HepG2 (cell line): ENCODE data around the gene CD302. TPM values are rescaled to one million over a fixed set of nuclear protein-coding genes. Genes with fewer than 3 reads are reported as not detected.

ENCODE experiments used
- ATF2 ChIP-seq: sonication (generic); formaldehyde crosslinking; IDR thresholded peaks from 2 replicates; pipeline ENCODE4 v1.4.0; 2020; ENCODE audit warnings: missing genetic modification reagents
- ATF4 ChIP-seq, 2 experiments: fragments of 450-650 bp in 1 of 2; sonication (generic) in 1 of 2; formaldehyde crosslinking; IDR thresholded peaks; 2 replicates each; pipeline versions ENCODE4 v1.5.0 to v1.8.0; 2020 to 2022; ENCODE audit warnings: mild to moderate bottlenecking in 1 of 2, missing genetic modification reagents in 1 of 2
- FOXA1 ChIP-seq, 2 experiments: fragments of 450-650 bp in 1 of 2; sonication (generic) in 1 of 2; formaldehyde crosslinking in 1 of 2; IDR thresholded peaks; 2 replicates each; pipeline versions ENCODE4 v1.4.0 to v1.6.1; 2016 to 2020; ENCODE audit warnings: missing genetic modification reagents in 1 of 2
- HES4 ChIP-seq: sonication (generic); formaldehyde crosslinking; IDR thresholded peaks from 2 replicates; pipeline ENCODE4 v1.9.0; 2021; ENCODE audit warnings: mild to moderate bottlenecking, missing genetic modification reagents, borderline replicate concordance
- HHEX ChIP-seq: IDR thresholded peaks from 2 replicates; pipeline ENCODE4 v1.6.1; 2016; ENCODE audit warnings: control low read depth
- HNRNPK ChIP-seq: fragments of 200-400 bp; formaldehyde crosslinking; IDR thresholded peaks from 2 replicates; pipeline ENCODE4 v1.6.1; 2018; ENCODE audit warnings: low read length, low read depth, moderate library complexity, mild to moderate bottlenecking; ENCODE audit not compliant: poor library complexity, severe bottlenecking
- ISL2 ChIP-seq: sonication (generic); formaldehyde crosslinking; IDR thresholded peaks from 2 replicates; pipeline ENCODE4 v1.5.0; 2020; ENCODE audit warnings: missing genetic modification reagents
- KDM5B ChIP-seq: sonication (generic); formaldehyde crosslinking; IDR thresholded peaks from 2 replicates; pipeline ENCODE4 v1.4.0; 2020; ENCODE audit warnings: missing genetic modification reagents, mild to moderate bottlenecking, borderline replicate concordance
- MAFG ChIP-seq: sonication (generic); formaldehyde crosslinking; IDR thresholded peaks from 2 replicates; pipeline ENCODE4 v1.5.1; 2020; ENCODE audit warnings: mild to moderate bottlenecking, missing genetic modification reagents
- MEIS1 ChIP-seq: sonication (generic); formaldehyde crosslinking; IDR thresholded peaks from 2 replicates; pipeline ENCODE4 v1.9.0; 2021; ENCODE audit warnings: mild to moderate bottlenecking, missing genetic modification reagents, moderate library complexity, borderline replicate concordance
- MEIS2 ChIP-seq: sonication (generic); formaldehyde crosslinking; IDR thresholded peaks from 2 replicates; pipeline ENCODE4 v1.9.0; 2021; ENCODE audit warnings: mild to moderate bottlenecking, missing genetic modification reagents
- PAXIP1 ChIP-seq: sonication (generic); formaldehyde crosslinking; conservative IDR thresholded peaks from 2 replicates; pipeline ENCODE4 v1.4.0; 2020; ENCODE audit warnings: mild to moderate bottlenecking, missing genetic modification reagents, moderate library complexity
- SAP130 ChIP-seq: IDR thresholded peaks from 2 replicates; pipeline ENCODE4 v1.6.1; 2016; ENCODE audit warnings: low read depth
- SOX13 ChIP-seq, 3 experiments: fragments of 450-650 bp in 1 of 3; sonication (generic) in 1 of 3; formaldehyde crosslinking in 1 of 3; IDR thresholded peaks in 2 of 3; conservative IDR thresholded peaks in 1 of 3; 2 replicates each; pipeline versions ENCODE4 v1.5.0 to v1.6.1; 2016 to 2020; ENCODE audit warnings: antibody characterized with exemption in 1 of 3, mild to moderate bottlenecking in 1 of 3, missing compliant biosample characterization in 1 of 3, missing genetic modification reagents in 1 of 3, moderate library complexity in 1 of 3
- STAT5B ChIP-seq: sonication (generic); formaldehyde crosslinking; IDR thresholded peaks from 2 replicates; pipeline ENCODE4 v1.4.0; 2020; ENCODE audit warnings: missing genetic modification reagents
- ZNF160 ChIP-seq: sonication (generic); formaldehyde crosslinking; IDR thresholded peaks from 2 replicates; pipeline ENCODE4 v1.8.0; 2022; ENCODE audit warnings: mild to moderate bottlenecking, inconsistent platforms, missing genetic modification reagents
- ZNF609 ChIP-seq: sonication (generic); formaldehyde crosslinking; IDR thresholded peaks from 2 replicates; pipeline ENCODE4 v1.4.0; 2020; ENCODE audit warnings: mild to moderate bottlenecking, missing genetic modification reagents, borderline replicate concordance
- polyA plus RNA-seq, 8 experiments: library from polyadenylated mRNA; depleted of rRNA in 3 of 8; stranded (reverse) in 7 of 8; unstranded in 1 of 8; fragments of >200 nt; fragmentation: Illumina TruSeq in 4 of 8; extraction: Trizol in 4 of 8; gene quantifications; 2 replicates each; pipeline versions ENCODE4 v1.2.1 to v1.2.3, GENCODE V29; 2011 to 2016; ENCODE audit warnings: low read depth in 4 of 8, missing spikeins in 1 of 8, mixed read lengths in 1 of 8; ENCODE audit not compliant: insufficient read depth in 1 of 8
- total RNA-seq, 5 experiments: library from RNA; depleted of rRNA; stranded (reverse); fragments of >200 nt; fragmentation: Illumina TruSeq; extraction: Trizol; gene quantifications; 2 replicates each; pipeline ENCODE4 v1.2.3, GENCODE V29; 2016; ENCODE audit warnings: low read depth in 1 of 5

The CD302 gene
- total and polyA plus RNA-seq, 2 of the 13 experiments (the other 11 are each of a cell fraction or from before 2014, with no cell fraction given): 8.0 to 15.6 TPM

GRCh38 chr2:159799833-159800232 lies 1.8 kb upstream of the CD302 start (continued):
- peak; percentile 68 for TF ChIP-seq PAXIP1 (CRISPR knock-in tag)
- no peak for TF ChIP-seq KDM5B
- TF ChIP-seq ATF4 (CRISPR knock-in tag; IDR thresholded peaks at IDR 0.05): peak in 1 of 2 experiments; percentile 94; a peak in 2 of 4 replicates
- peak; percentile 86 for TF ChIP-seq HHEX (CRISPR knock-in tag)
- no peak for TF ChIP-seq HES4 (CRISPR knock-in tag)
- 0 out of 2 replicates have a peak, but pooled peaks have one; percentile 39 for TF ChIP-seq MEIS1 (CRISPR knock-in tag)
- peak; percentile 55 for TF ChIP-seq HNRNPK
- no peak for TF ChIP-seq ZNF160
- no peak for TF ChIP-seq STAT5B (CRISPR knock-in tag)
- TF ChIP-seq ATF2 (CRISPR knock-in tag): peak; percentile 58; the same call in 1 of the 2 replicates
- peak; percentile 53; the same call in 1 of the 2 replicates for TF ChIP-seq SAP130 (CRISPR knock-in tag)
- peak; percentile 29; the same call in 1 of the 2 replicates for TF ChIP-seq SOX13 (IDR thresholded peaks at IDR 0.05)
- TF ChIP-seq SOX13 (CRISPR knock-in tag; conservative IDR thresholded peaks at IDR 0.05 in 1 of 2, IDR thresholded peaks at IDR 0.05 in 1 of 2): peak in 1 of 2 experiments; percentile 91; a peak in 2 of 4 replicates
- TF ChIP-seq ISL2 (CRISPR knock-in tag): 0 out of 2 replicates have a peak, but pooled peaks have one; percentile 45
- TF ChIP-seq MAFG: no peak
- no peak for TF ChIP-seq MEIS2 (CRISPR knock-in tag)
- peak; percentile 86 for TF ChIP-seq FOXA1 (IDR thresholded peaks at IDR 0.05)
- peak; percentile 87 for TF ChIP-seq FOXA1 (CRISPR knock-in tag; IDR thresholded peaks at IDR 0.05)
- peak; percentile 63; the same call in 1 of the 2 replicates for TF ChIP-seq ZNF609
